ENCODE measurements around the gene ARHGEF12.

DNA sequence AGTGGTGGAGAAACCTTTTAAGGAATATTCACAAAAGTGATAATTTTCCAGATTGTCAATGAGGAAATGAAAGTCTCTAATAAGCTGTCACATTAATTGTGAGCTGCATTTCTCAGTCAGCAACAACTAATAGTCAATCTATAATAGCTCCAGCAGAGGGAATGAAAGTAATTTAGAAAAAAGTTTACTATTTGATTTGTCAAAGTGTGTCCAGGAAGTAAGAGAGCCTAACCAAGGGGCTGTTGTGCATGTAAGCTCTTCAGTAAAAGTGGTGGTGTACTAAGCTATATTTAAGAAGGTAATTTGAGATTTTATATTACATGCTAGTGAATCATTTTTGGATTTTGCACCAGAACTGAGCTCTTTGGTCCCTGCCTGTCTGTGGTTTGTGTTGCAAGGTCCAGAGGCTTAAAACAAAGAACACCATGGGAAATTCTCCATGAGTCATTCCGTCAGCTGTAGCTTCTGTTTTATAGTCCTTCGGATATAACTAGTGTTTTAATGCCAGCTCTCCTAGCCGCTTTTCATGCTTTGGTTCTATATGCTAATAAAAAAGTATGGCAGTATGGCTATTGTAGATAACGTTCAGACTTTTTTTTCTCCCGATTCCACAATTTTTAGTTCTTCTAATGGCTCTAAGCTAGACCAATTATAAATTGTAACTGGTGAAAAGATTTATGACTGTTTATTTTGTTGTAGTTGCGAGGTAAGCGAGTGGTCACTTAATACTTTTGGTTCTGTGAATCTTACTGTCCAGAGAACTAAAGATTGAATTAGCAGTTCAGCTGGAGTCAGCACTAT, 64.6 kb downstream of the ARHGEF12 start:
- TF ChIP-seq, protein P1, sequence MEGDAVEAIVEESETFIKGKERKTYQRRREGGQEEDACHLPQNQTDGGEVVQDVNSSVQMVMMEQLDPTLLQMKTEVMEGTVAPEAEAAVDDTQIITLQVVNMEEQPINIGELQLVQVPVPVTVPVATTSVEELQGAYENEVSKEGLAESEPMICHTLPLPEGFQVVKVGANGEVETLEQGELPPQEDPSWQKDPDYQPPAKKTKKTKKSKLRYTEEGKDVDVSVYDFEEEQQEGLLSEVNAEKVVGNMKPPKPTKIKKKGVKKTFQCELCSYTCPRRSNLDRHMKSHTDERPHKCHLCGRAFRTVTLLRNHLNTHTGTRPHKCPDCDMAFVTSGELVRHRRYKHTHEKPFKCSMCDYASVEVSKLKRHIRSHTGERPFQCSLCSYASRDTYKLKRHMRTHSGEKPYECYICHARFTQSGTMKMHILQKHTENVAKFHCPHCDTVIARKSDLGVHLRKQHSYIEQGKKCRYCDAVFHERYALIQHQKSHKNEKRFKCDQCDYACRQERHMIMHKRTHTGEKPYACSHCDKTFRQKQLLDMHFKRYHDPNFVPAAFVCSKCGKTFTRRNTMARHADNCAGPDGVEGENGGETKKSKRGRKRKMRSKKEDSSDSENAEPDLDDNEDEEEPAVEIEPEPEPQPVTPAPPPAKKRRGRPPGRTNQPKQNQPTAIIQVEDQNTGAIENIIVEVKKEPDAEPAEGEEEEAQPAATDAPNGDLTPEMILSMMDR (IDR thresholded peaks at IDR 0.05), result no peak
- TF ChIP-seq POLR2A (IDR thresholded peaks at IDR 0.05) (no peak), EP300 (IDR thresholded peaks at IDR 0.05) (no peak), POLR2AphosphoS5 (IDR thresholded peaks at IDR 0.05) (no peak)
